NCI-H748 treated with DMSO at 0.1 percent for 48 hours (cell line): Measurements from ENCODE around the gene MYH10.

ENCODE experiments used
- DNase-seq: peaks from one replicate; lab custom pipeline; 2025; lab: John Stamatoyannopoulos, UW

Gene MYH10

DNA sequence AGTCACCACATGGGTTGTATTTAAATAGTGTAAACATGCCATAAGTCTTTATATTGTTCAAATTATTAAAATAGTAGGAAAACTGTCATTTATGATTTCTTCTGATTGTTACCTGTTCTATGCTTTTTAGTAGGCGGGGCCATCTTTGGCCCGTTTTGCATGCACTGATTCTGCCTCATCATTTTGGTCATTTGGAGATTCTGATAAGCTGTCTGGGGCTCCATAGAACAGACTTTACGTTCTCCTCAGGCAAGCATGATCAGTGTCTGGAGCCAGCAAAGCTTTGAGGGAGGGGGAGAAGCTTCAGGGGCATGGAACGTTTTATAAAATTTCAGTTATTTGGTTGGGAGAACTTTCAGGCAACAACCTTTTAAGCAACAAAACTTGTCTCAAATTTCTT lies 186.0 kb downstream of the MYH10 start:
- no peak for DNase-seq

DNA sequence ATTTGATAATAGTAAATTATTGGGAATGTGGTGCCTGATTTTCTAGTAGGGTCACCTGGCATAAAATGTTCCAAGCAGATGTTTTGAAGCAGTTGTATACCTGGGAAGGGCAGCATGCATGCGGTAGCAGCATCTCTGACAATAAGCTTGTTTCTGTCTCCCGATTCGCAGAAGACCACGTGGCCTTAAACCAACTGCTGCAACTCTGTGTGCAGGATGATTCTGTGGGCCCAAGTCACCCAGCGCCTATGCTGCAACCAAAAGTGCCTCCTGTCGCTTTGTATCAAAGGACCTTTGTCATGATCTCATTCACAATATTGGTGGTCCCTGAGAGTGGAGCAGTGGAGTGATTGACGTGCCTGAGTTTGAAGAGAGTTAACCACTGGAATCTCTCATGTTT lies 186.8 kb downstream of the MYH10 start:
- DNase-seq: no peak

- DNase-seq: no peak
These were observed 188.2 kb downstream of the MYH10 start for GRCh38 chr17:8442310-8442709.

DNA sequence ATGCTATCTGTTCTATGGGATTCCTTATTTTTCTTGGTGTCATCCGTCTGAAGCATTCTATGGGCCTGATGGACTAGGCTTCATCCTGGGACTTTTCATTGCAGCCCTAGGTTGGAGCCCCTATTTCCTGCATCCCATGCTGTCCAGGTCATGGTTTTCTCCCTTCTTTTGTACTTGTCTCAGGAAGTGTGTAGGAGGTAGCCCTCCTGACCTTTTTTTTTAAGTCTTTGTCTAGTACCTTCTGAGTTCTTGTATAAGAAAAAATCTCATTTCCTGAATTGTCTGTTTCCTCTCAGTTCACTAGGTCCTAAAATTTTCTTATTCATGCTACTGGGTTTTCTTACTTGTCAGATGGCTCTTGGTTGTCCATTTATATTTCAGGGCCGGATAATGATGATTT lies 188.8 kb downstream of the MYH10 start:
- no peak for DNase-seq

DNA sequence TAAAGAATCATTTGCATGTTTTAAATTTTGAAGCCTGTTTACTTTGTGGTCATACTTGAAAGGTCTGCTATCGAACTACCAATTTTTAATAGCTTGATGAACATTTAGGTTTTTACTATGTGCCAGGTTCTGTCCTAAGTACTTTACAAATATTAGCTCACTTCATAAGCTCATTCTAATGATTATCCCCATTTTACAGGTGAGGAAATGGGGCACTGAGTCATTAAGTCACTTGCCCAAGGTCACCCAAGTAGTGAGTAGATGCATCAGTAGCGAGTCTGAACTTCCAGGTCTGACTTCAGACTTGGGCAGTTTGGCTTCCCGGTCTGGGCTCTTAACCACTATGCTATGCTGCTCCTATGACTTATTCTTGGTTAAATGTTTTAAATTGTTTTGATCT lies 190.8 kb downstream of the MYH10 start:
- no peak for DNase-seq

GRCh38 chr17:8438441-8438840 lies 192.1 kb downstream of the MYH10 start:
- no peak for DNase-seq

- peak; percentile 10 for DNase-seq
These were observed 193.7 kb downstream of the MYH10 start for GRCh38 chr17:8436844-8437171.

- DNase-seq: peak; percentile 54
These were observed 194.2 kb downstream of the MYH10 start for GRCh38 chr17:8436169-8436843.

DNA sequence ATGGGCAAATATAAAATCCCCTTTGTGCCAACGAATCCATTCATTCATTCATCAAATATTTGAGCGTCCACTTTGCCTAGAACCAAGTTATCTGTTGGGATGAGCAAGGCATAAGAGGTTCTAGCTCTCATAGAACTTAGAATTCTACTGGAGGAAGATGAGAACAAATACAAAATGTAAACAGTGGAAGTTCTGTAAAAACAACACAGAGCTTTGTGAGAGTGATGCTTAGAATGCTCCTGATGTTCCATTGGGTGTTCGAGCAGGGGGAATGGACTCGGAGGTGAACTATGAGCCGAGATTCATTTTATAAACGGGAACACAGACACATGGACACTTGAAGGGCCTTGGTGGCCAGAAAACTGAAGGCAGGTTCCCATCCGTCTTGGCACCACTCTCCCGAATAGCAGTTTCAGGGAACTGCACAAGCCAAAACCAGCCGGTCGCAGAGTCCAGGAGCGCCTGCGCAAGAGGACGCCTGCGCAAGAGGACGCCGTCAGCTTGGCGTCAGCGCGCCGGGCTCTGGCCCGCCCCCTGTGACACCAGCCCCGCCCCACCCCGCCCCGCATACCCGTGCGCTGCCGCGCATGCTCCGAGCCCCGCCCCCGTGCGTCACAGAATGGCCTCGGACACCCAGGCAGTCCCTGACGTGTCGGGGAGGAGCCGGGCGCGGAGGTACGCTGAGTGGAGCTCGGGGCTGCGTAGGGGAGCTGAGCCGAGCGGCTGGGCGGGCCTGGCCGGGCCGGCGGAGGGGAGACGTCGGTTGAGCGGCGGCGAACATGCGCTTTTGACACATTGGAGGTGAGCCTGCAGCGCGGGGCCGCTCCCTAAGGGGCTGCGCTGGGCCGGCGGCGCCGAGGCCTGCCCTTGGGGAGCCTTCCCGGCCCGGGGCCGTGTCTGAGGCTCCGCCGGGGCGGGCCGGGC lies 195.0 kb downstream of the MYH10 start, which contains the start of gene NDEL1:
Gene NDEL1 (plus strand): TSS at position 640 of the 924 bp plus-strand sequence. CDS start 8,388 bp downstream, outside the sequence.
- peak; percentile 94 for DNase-seq

GRCh38 chr17:8430966-8431365 lies 199.6 kb downstream of the MYH10 start:
- DNase-seq: no peak

DNA sequence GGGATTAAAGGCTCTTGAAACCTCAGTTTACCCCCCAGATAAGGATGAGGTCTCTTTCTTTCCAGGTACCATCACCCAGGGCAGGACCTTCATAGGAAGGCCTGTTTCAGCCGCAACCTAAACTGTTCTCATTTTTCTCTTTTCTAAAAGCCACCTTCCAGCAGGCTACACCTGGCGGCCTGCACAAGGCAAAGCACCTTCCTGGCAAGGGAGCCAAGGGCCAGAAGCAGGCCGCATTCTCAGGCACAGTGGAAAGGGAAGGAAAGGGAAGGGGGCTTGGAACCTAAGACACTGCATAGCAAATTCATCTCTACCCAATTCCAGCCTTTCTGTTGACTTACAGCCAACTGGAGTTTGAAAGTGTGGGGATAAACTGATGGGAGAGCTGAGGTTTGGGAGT lies 203.7 kb downstream of the MYH10 start:
- DNase-seq: no peak

DNA sequence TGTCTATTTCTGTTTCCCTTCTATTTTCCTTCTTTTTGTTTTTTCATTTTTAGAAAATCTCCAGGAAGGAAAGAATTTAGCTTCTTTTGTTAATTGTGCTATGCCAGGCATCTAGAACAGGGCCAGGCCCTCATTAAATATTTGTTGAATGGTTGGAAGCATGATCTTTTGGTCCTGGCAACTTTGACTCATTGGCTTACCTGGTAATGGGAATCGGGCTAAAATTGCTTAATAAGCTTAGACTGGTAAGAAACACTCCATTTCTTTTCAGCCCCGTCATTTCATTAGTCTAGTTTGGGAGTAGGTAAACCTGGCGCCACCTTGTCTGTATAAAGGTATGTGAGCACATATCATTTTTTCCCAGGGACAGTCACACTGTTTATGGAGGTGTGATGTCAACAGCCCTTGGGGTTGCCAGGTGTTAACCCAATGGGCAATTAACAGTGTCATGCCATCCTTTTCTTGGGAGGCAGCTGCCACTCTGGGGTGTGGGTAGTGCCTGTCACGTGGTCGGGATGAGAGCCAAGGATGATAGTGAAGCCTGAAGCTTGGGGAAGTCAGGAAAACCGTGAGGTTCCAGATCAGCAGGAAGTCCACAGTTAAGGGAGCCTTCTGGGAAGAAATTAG lies 204.3 kb downstream of the MYH10 start:
- DNase-seq: no peak
